GM19240 (cell line): ENCODE results near the gene IGLON5.

Experiments
- DNase-seq: peaks from one replicate; pipeline ENCODE4 v3.0.0; 2011; ENCODE audit warnings: low spot score; ENCODE audit not compliant: insufficient read length

IGLON5 gene

GRCh38 chr19:51311351-51312257, at the start of gene IGLON5:
Gene IGLON5 (plus strand): TSS chr19:51311644. CDS start chr19:51311848, 204 bp downstream.
- DNase-seq: no peak

- DNase-seq: no peak
These were observed 47.6 kb upstream of the IGLON5 start for GRCh38 chr19:51263808-51264207.

GRCh38 chr19:51271067-51271466, 40.4 kb upstream of the IGLON5 start:
- no peak for DNase-seq

DNA sequence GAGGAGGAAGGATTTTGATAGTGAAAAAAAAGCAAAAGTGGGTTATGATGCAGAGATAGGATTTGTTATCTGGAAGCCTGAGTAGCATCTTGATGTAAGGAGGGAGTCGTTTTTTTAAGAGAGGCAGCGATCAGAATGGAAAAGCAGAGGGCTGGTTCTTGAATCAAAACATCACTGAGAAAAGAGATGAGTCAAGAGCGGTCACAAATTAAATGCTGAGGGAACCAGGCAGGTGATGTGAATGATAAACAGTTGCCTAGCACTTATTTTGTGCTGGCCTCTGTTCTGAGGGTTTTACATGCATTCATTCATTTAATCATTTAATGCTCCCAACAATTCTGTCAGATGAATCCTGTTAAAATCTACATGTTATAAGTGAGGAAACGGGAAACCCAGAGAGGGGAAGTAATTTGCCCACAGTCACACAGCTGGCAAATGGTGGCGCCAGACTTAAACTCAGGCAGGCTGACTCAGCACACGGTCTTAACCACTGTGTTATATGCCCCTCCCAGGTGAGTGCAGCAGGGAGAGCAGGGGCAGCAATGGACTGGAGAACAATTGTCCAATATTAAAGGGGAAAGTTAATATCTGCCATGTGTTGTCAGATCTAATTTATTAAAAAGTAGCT, 39.1 kb upstream of the IGLON5 start:
- DNase-seq: no peak

DNA sequence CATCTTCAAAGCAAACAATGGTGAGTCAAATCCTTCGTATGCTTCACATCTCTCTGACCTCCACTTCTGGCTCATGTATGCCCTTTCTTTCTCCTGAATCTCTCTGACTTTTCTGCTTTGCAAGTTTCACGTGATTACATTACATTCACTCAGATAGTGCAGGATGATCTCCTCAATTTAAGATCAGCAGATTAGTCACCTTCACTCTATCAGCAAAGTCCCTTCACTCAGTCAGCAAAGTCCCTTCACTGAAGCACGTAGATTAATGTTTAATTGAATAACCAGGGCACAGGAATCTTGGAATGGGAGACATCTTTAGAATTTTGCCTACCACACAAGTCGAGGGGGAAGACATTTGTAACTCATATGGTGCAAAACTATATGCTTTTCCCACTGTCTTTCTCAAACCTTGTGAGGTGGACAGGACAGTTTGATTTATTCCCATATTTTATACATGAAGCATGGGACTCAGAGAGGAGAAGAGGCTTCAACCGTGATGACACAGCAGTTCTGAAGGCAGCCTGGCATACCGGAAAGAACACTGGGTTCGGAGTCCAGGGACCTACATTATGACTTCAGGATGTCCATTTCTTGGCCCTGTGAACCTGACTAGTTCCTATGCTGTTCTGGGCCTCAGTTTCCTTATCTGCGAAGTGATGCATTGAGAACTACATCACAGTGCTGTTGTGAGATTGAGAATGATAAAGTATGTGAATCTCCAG, 37.2 kb upstream of the IGLON5 start:
- DNase-seq: no peak

DNA sequence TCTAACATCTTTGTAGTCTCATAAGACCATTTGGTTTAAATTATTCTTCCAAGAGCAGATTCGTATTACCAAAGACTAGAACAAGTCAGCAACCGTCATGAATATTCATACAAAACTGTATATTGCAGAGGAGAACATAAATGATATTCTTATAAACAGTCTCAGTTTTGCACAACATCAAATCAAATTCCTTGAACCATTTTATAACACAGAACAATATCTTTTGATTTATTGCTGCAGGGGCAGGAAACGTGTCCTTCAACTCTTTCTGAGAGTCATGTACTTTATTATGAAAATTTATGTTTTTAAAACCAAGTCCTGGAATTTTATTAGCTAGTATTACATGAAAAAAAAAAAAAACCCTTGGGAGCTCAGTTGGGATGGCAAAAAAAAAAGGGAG, 34.3 kb upstream of the IGLON5 start:
- DNase-seq: no peak

DNA sequence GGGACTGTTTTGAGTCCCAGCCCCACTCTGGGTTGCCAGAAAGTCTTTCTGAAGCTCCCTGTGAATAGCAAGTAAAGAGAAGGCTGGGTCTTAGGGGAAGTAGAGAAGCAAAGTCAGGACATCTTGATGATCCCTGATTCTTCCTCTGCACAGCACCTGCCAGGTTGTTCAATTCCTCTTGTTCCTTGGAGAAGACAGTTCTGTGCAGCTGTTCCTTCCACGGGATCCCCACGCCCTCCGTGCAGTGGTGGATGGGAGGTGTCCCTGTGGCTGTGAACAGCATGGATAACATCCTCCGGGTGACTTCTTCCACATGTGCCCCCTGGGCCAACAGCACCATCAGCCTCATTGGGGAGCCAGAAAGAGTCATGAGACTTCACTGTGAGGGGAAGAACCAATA, 29.1 kb upstream of the IGLON5 start:
- no peak for DNase-seq

- no peak for DNase-seq
These were observed 25.8 kb upstream of the IGLON5 start for GRCh38 chr19:51285682-51286081.

- DNase-seq: no peak
These were observed 21.8 kb upstream of the IGLON5 start for GRCh38 chr19:51289635-51290034.

GRCh38 chr19:51292971-51293370, 18.5 kb upstream of the IGLON5 start:
- DNase-seq: no peak

GRCh38 chr19:51293571-51294210, 17.8 kb upstream of the IGLON5 start:
- DNase-seq: no peak

GRCh38 chr19:51294211-51294976, 17.1 kb upstream of the IGLON5 start:
- DNase-seq: no peak

DNA sequence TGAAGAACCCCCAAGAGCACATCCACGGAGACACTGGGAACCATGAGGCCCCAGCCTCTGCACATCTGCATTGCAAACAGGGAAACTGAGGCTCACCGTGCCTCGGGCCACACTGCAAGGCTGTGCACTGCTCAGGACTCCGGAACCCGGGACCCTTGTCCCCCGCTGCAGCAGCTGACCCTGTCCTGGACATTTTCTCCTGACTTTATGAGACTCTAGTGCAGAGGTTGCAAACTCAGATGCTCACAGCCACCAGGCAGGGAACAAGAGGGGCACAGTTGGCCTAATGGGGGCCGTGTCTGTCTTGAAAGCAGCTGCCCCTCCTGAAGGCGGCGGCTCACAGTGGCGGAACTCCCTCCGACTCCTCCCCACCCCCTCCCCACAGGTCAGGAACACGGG, 16.5 kb upstream of the IGLON5 start:
- DNase-seq: no peak

GRCh38 chr19:51295382-51296126, 15.9 kb upstream of the IGLON5 start:
- no peak for DNase-seq

GRCh38 chr19:51296336-51297093, 14.9 kb upstream of the IGLON5 start:
- DNase-seq: no peak

GRCh38 chr19:51297406-51297805, 14.0 kb upstream of the IGLON5 start:
- DNase-seq: no peak

GRCh38 chr19:51301266-51301665, 10.2 kb upstream of the IGLON5 start:
- DNase-seq: no peak

GRCh38 chr19:51305479-51305878, 6.0 kb upstream of the IGLON5 start:
- DNase-seq: no peak

- DNase-seq: no peak
These were observed 5.2 kb downstream of the IGLON5 start for GRCh38 chr19:51316688-51317087.
